GM18909 (cell line): ENCODE data around the gene ZNF469.

Source experiments
- ATAC-seq: cut with Tn5 transposase; IDR thresholded peaks from one replicate; pipeline ENCODE4 v1.9.1; 2021; ENCODE audit warnings: mild to moderate bottlenecking; ENCODE audit not compliant: unreplicated experiment, poor library complexity

ZNF469 gene

DNA sequence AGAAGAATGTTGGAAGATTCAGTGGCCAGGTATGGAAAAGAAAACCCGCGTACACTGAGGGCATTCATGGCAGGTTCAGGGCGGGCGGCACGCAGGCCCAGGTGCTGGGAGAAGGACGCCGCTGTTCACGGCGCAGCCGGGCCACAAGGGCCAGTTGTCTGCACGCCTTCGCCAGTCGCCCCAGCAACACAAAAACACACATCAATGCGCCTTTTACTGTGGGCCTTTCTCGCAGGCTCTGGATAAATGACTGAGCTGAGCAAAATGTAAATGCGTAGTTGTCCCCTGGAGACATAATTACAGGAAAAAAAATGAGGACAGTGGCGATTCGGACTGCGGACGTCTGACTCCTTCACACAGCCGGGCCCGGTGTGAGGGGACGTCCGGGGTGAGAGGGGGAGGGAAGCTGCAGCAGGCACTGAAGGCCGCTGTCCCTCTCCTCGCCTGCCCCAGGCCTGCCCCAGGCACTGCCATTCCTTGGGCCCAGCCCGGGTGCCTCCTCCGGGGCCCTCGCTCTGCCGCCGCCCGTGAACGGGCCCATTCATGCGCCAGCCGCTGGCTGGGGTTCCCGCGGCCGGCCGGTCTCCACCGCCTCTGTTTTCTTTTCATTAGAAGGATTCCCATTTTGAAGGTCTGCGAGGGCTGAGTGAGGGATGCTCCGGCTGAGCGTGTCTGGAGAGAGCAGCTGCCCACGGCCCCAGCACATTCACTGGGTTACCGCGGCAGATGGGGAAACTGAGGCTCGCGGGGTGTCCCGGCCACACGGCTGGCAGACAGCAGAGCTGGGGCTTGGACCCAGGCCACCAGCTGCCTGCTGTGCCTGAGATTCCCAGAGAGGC is 6.5 kb upstream of the ZNF469 start:
- no peak for ATAC-seq

GRCh38 chr16:88376835-88377726 is 5.7 kb upstream of the ZNF469 start:
- ATAC-seq: no peak

DNA sequence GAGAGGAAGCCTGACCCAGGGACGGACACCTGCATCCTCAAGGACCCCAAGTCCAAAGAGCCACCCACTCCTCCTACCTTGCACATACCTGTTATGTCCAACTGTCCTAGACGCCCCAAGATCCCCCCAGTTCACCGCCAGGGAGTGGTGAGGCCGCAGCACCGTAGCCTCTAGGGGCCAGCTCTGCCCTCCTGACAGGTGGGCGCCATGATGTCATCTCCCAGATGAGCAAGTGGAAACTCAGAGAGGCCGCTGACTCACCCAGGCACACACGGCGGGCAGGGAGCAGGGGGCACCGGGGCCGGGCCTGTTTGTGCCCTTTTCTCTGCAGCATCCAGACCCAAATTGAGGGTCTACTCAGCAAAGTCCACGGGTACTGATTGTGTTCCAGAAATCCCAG is 4.8 kb upstream of the ZNF469 start:
- no peak for ATAC-seq

GRCh38 chr16:88378401-88378800 is 4.4 kb upstream of the ZNF469 start:
- no peak for ATAC-seq

DNA sequence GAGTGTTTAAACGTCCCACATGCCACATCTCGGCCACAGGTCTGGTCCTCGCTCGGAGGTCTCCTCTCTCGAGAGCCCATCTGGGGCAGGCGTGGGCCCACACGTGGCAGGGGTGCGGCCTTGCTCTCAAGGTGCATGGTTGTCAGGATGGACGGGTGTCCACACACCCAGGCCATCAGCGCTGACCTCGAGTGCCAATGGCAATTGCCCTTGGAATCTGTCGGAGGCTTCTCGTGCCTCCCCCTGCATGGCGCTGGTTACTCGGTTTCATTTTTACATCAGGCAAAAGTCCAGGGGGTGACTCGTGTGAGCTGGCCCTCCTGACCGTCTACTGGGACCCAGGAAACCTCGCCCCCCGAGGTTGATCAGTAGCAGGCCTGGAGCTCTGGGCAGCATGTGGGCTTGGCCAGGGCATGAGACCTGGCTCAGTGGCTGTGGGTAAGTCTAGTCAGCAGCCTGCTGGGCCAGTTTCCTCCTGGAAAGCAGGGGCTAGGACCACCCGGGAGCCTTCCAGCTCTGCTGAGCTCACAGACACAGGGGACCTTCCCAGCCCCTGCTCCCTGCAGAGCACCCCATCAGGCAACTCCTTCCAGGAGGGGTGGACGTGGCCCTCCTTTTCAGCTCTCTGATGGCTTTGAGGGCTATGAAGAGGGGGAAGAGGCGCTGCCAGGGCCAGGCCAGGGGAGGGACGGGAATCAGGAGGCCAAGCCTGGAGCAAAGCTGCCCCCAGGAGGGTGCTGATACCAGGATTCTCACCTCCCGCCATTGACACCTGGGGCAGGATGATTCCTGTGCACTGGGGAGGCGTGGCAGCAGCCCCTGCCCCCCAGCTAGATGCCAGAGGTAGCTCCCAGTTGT is 3.7 kb upstream of the ZNF469 start:
- no peak for ATAC-seq

GRCh38 chr16:88379694-88380040 is 3.1 kb upstream of the ZNF469 start:
- no peak for ATAC-seq

- no peak for ATAC-seq
Measured at GRCh38 chr16:88380099-88380498, 2.7 kb upstream of the ZNF469 start.

DNA sequence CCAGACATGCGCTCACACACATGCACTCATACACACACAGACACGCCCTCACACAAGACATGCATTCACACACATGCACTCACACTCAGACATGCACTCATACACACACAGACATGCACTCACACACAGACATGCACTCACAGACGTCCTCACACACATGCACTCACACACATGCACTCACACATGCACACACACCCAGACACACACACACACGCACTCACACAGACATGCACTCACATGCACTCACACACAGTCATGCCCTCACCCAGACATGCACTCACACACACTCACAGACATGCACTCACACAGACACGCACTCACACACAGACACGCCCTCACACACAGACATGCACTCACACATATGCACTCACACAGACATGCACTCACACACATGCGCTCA is 2.1 kb upstream of the ZNF469 start:
- ATAC-seq: no peak

DNA sequence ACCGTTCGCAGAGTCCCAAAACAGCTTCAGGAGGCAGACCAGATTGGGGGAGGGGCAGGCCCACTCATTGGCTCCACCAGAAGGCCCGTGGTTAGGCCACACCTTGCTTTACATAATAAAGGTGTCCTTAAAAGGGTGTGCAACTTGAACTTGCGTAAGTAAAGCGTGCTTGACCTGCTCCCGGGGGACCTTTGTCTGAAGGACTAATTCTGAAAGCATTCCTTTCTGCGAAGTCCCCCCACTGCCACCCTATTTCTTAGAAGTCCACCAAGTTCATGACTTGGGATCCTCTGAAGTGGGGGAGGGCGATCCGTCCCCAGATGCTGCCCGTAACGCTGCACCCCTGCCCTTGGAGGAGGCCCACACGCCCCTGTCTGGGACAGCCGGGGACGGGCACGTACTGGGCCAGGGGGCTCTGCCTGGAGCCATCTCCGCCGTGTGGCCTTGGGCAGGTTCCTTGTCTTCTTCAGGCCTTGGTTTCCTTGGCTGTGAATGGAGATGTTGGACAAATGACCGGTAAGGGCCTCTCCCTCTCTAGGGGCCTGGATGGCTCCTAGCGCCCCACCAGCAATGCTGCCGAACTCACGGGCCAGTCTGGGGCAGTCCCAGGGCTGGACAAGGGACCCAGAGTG is 823 bp upstream of the ZNF469 start:
- ATAC-seq: no peak

DNA sequence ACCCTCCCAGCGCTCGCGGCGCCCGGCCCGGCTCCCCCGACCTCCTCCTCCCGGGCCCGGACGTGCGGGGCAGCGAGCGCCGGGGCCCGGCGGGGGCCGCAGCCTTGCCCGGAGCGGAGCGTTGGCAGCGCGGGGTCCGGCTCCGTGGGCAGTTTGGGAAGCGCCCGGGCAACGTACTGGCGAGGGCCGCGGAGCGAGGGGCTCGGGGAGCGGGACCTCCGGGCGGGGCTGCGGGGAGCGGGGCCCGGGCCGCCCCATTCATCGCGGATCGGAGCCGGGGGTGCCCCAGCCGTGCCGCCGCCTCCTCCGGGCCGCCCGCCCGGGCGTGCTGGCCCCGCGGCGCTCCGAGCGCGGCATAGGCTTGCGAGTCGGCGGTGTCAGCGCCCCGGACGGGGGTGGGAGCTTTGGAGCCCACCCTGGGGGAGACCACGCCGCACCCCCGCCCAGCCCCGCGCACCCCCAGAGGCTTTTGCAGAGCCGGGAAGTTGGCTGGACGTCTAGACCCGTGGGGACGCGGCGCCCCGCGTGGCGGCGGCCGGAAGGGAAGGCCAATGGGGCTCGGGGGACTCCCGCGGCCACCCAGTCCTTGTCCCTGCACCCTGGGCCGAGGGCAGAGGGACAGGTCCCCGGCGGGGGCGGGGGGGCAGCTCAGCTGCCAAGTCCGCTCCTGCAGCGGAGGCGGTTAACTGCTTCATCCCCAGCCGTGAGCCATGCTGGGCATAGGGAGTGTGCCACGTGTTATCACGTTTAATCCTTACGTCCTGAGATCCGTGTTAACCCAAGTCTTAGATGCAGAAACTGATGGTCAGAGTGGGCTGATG is 852 bp downstream of the ZNF469 start:
- ATAC-seq: no peak

- no peak for ATAC-seq
Measured at GRCh38 chr16:88384222-88385111, 1.7 kb downstream of the ZNF469 start.

DNA sequence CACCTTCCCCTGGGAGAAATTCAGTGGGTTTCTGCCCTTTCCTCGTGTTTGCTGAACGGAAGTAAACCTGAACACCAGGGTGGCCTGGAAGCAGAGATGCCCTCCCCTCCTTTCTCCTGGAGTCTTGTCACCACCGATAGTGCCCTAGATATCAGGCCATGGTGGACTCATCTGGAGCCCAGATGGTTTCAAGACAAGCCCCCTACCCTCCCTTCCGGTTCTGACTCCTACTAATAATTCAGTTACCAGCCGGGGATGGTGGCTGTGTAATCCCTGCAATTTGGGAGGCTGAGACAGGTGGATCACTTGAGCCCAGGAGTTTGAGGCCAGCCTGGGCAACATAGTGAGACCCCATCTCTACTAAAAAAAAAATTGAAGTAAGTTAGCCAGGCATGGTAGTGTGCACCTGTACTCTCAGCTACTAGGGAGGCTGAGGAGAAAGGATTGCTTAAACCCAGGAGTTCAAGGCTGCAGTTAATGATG is 2.4 kb downstream of the ZNF469 start:
- ATAC-seq: no peak

GRCh38 chr16:88385831-88386815 is 3.4 kb downstream of the ZNF469 start:
- ATAC-seq: no peak

DNA sequence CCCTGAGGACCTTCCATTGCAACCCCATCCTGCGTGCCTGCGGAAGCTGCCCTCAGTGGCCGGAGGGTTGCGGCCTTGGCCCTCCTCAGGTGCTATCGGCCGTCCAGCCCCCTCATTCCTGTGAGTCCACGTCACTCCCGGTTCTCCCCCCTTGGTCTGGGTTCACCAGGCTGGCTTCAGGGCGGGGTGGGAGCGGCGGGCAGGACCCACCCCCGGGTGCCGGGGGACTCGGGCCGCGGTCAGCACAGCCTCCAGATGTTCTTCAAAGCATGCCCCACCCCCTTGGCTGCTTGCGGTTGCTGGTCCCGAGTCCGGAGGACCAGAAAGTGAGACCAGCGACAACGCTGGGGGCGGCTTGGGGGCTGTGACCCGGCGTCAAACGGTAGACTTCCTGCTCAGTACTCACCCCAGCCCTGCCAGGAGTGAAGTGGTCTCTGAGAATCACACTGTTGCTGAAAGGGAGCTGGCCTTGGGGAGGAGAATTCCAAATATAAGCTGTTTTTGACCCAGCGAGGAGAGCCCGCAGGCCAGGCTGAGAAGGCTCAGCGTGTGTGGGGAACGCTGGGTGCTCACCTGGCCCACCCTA is 4.5 kb downstream of the ZNF469 start:
- no peak for ATAC-seq

- ATAC-seq: no peak
Measured at GRCh38 chr16:88387941-88388627, 5.3 kb downstream of the ZNF469 start.

DNA sequence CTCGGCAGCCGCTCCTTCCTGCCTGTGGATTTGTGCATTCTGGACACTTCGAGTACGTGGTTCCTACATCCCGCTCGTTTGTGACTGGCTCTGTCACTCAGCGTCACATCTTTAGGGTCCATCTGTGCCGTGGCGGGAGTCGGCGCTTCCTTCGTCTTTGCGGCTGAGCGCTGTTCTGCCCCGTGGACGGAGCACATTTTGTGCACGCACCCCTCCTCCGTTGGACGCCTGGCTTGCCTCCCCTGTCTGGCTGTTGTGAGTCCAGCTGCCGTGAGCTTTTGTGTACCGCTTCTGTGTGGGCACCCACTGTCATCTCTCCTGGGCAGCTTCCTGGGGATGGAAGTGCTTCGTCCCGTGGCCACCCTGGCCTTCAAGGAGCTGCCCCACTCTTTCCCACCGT is 6.4 kb downstream of the ZNF469 start:
- no peak for ATAC-seq
